Measurements from ENCODE around the gene CDC42EP1. TPM values are rescaled to one million over a fixed set of nuclear protein-coding genes. Genes with fewer than 3 reads are reported as not detected.

CDC42EP1 gene
- total RNA-seq, 2 experiments from 2014 or later: 0.83 to 0.87 TPM

DNA sequence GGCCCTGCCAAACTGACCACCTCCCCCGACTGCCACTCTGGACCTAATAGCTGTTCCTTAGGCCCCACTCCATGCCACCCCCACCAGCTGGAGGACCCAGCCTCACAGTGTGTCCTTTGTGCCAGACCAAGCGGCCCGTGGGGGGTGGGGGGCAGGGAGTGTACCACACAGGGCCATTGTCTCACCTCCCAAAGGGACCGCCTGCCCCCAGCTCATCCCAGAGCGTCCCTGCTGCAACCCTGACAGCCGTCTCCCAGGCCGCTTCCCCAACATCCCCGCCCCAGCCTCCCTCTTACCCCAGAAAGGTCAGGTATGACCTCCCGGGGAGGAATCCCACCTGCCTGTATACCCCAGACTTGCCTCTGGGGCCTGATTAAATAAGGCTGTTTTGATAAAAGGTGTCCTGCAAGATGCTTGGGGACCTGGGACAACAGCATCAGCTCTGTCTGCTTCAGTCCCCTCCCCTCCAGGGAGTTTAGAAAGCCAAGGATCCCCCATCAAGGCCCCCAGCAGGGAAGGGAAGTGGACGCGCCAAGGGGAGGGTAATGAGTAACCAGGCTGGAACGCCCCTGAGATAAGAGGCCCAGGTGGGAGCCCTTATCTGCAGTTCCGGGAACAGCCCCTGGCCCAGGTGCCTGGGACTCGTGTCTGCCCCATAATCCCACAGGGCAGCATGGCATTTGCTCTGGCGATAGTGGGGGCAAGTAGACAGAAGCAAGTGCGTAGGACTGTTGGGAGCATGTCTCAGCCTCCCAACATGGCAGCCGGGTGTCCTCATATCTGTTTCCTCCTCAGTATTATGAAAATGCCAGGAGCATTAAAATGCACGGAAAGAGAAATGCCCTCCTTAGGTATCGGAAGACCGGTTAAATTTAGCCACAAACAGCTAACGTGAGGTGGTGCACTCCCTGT lies 9.0 kb downstream of the CDC42EP1 start:
- CTCF ChIA-PET: interaction anchor here (0.6 to 10.2 kb wide), 7 partner anchors 8 to 63 kb away, joined by 3 to 302 read pairs (median 8); no protein-coding TSS in a partner anchor
- no peak for DNase-seq
- ATAC-seq: no peak
- POLR2A ChIA-PET: interaction anchor here (0.5 kb wide), 1 partner anchor 20 kb away, joined by 5 read pairs; no protein-coding TSS in a partner anchor
- intact Hi-C loops (cut with DNase I, micrococcal nuclease): no loop called here
- H3K9me3 Mint-ChIP-seq (ENCODE audit: low read depth): no peaks in the 10 kb centered on the region
- no peaks in the 10 kb centered on the region for H3K36me3 Mint-ChIP-seq (ENCODE audit: low read depth)
- no peak overlapping the region for H3K4me3 Mint-ChIP-seq
- peaks cover 2% of the 10 kb centered on the region for H3K27me3 Mint-ChIP-seq
- peaks cover 21% of the 10 kb centered on the region for H3K4me1 Mint-ChIP-seq
- no peak overlapping the region for H3K27ac Mint-ChIP-seq

DNA sequence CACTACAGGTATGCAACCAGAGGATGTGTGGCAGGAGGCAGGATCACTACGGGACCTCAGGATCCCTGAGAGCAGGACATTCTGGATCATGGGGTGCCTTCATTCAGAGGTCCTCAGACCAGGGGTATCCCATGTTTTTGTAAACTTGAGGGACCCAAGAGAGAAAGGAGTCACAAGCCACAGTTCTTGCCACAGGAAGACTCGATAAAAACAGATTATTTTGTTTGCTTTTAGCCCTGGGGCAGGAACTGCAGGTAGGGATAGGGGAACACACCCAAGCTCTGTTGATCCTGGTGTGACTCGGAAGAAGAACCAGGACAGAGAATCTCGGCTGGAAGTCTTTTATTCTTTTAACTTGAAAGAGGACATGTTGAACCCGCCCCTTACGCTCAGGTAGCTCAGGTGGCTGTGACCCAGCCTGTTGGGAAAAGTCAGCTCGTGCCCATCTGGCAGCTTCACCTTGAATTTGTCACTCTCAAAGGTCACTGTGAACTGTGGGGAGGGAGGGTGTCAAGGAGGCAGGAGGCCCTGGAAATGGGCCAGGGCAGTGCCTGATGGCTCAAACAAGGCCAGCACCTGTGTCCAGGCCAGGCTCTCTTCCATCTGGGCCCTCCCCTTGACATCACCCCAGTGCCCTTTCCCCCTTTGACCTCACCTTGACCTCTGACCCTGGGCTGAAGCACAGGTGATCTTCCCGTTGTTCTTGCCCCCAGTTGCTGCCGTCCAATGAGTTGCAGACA lies 9.8 kb downstream of the CDC42EP1 start:
- no peak for ATAC-seq
- Mint-ChIP-seq H3K4me3 (no peak overlapping the region), H3K27ac (no peak overlapping the region), H3K27me3 (peaks cover 2% of the 10 kb centered on the region), H3K9me3 (ENCODE audit: low read depth) (no peaks in the 10 kb centered on the region), H3K4me1 (peaks cover 21% of the 10 kb centered on the region), H3K36me3 (ENCODE audit: low read depth) (no peaks in the 10 kb centered on the region)
- no peak for DNase-seq
- POLR2A ChIA-PET: no interaction called here
- CTCF ChIA-PET: interaction anchor here (1.1 to 10.2 kb wide), 4 partner anchors 8 to 50 kb away, joined by 4 to 302 read pairs (median 42); partner anchors contain the start of gene CARD10
- intact Hi-C loops (cut with DNase I, micrococcal nuclease): no loop called here

DNA sequence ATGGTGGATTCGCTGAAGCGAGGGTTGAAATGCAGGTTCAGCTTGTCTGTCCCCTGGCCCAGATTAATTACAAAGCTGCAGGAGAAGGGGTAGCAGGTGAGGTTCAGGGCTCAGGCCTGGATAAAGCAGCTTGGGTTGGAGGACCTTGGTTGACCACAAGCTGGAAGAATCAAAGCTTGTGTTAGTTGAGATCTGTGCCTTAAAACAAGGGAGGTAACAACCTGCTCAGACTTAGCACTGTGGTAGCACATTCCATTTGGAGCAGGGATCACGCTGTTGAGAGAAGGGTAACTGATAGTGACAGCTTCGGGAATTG lies 10.3 kb downstream of the CDC42EP1 start:
- intact Hi-C loops (cut with DNase I, micrococcal nuclease): no loop called here
- Mint-ChIP-seq H3K4me3 (no peak overlapping the region), H3K27me3 (peaks cover 2% of the 10 kb centered on the region), H3K36me3 (ENCODE audit: low read depth) (no peaks in the 10 kb centered on the region), H3K27ac (no peak overlapping the region), H3K4me1 (peaks cover 21% of the 10 kb centered on the region), H3K9me3 (ENCODE audit: low read depth) (no peaks in the 10 kb centered on the region)
- DNase-seq (no peak), ATAC-seq (no peak)
- ChIA-PET POLR2A (no interaction called here), CTCF (interaction anchor here (1.1 to 10.2 kb wide), 4 partner anchors 9 to 51 kb away, joined by 4 to 302 read pairs (median 42); partner anchors contain the start of gene CARD10)

DNA sequence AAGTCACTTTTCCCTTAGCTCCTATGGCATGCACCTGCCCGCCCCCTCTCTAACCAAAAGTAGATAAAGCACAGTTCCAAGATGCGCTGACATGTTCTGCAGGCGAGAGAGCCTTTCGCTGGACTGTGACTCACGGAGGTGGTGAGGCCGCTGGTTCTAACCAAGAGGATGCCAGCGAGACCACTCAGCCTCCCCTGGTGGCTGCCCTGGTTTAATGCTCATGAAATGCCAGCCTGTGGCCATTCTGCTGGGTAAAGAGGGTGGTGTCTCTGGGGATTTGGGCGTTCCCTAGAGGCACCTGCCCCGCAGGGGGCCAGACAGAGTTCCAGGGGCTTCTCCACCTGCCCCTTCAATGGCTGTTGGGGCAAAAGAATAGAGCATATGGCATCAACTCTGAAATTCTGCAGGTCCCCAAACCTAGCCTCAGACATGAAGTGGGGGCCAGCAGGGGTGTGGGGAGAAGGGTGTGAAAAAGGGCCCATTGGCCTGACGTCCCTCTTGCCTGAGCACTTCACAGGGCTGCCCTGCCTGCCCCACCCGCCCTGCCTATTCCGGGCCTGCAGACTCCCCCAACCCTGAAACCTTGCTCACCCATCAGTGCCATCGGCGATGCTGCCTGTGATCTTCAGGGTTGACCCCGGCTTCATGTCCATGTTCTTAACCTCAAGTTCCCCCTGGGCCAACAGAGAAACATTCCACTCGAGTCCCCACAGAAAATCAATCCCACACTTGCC lies 11.1 kb downstream of the CDC42EP1 start:
- H3K4me1 Mint-ChIP-seq: peaks cover 13% of the 10 kb centered on the region
- no peak overlapping the region for H3K4me3 Mint-ChIP-seq
- H3K27ac Mint-ChIP-seq: no peak overlapping the region
- intact Hi-C loops (cut with DNase I, micrococcal nuclease): no loop called here
- DNase-seq (no peak), ATAC-seq (no peak)
- ChIA-PET POLR2A (no interaction called here), CTCF (interaction anchor here (1.1 to 6.6 kb wide), 2 partner anchors 19 to 51 kb away, joined by 4 to 79 read pairs; partner anchors contain the start of gene CARD10)
- no peaks in the 10 kb centered on the region for H3K36me3 Mint-ChIP-seq (ENCODE audit: low read depth)
- H3K27me3 Mint-ChIP-seq: no peaks in the 10 kb centered on the region
- H3K9me3 Mint-ChIP-seq (ENCODE audit: low read depth): no peaks in the 10 kb centered on the region

DNA sequence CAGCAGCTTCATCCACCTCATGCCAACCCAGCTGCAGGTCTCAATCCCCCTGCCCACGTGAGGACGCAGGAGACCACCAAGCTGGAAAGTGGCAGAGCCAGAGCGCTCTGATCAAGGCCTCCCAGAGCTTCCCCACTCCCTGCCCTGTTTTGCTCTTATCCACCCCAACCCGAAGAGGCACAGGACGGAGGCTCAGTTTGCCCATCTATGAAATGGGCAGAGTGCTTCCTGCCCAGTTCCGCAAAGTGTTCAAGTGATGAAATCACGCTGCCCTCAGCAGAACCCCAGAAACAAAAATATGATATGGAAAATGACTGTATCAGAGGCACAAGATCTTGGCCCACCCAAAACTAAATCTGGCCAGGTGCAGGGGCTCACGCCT lies 11.7 kb downstream of the CDC42EP1 start:
- ATAC-seq (no peak), DNase-seq (no peak)
- ChIA-PET CTCF (interaction anchor here (1.8 kb wide), 1 partner anchor 32 kb away, joined by 4 read pairs; no protein-coding TSS in a partner anchor), POLR2A (no interaction called here)
- no peaks in the 10 kb centered on the region for H3K27me3 Mint-ChIP-seq
- no peak overlapping the region for H3K27ac Mint-ChIP-seq
- H3K36me3 Mint-ChIP-seq (ENCODE audit: low read depth): no peaks in the 10 kb centered on the region
- no peak overlapping the region for H3K4me3 Mint-ChIP-seq
- H3K9me3 Mint-ChIP-seq (ENCODE audit: low read depth): no peaks in the 10 kb centered on the region
- H3K4me1 Mint-ChIP-seq: peaks cover 8% of the 10 kb centered on the region
- intact Hi-C loops (cut with DNase I, micrococcal nuclease): no loop called here

DNA sequence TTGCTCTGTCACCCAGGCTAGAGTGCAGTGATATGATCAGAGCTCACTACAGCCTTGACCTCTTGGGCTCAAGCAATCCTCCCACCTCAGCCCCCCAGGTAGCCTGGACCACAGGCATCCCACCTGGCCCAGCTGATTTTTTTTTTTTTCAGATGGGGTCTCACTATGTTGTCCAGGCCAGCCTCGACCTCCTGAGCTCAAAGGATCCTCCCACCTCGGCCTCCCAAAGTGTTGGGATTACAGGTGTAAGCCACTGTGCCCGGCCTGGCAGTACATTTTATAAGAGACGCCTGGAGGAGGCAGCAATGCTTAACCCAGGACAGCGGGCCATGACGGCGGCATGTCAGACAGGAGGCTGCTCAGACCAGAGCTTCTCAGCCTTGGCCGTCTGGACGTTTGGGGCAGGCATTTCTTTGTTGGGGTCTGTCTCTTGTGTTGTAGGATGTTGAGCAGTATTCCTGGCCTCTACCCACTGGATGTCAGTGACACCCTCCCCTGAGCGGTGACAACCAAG lies 15.3 kb downstream of the CDC42EP1 start:
- ATAC-seq (no peak), DNase-seq (no peak)
- ChIA-PET POLR2A (no interaction called here), CTCF (interaction anchor here (0.9 to 1.7 kb wide), 6 partner anchors 8 to 36 kb away, joined by 3 to 5 read pairs (median 3); no protein-coding TSS in a partner anchor)
- Mint-ChIP-seq H3K4me1 (peaks cover 9% of the 10 kb centered on the region), H3K27me3 (no peaks in the 10 kb centered on the region), H3K36me3 (ENCODE audit: low read depth) (no peaks in the 10 kb centered on the region), H3K4me3 (no peak overlapping the region), H3K27ac (no peak overlapping the region), H3K9me3 (ENCODE audit: low read depth) (no peaks in the 10 kb centered on the region)
- intact Hi-C loops (cut with DNase I, micrococcal nuclease): no loop called here

DNA sequence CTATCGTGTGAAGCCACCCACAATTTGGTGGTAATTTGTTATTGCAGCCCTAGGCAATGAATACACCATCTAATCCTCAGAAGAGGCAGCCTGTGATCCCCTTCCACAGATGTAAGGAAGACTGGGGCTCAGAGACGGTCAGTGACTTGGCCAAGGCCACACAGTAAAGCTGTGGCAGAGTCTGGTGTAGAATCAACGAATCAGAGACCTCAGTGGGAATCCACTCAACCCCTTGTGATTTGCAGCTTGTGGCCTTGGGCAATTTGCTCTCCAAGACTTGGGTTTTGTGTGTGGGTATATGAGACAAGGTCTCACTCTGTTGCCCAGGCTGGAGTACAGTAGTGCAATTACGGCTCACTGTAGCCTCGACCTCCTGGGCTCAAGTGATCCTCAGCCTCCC lies 17.7 kb downstream of the CDC42EP1 start:
- Mint-ChIP-seq H3K4me1 (peaks cover 12% of the 10 kb centered on the region), H3K9me3 (ENCODE audit: low read depth) (no peaks in the 10 kb centered on the region), H3K36me3 (ENCODE audit: low read depth) (no peaks in the 10 kb centered on the region), H3K4me3 (no peak overlapping the region), H3K27me3 (no peaks in the 10 kb centered on the region), H3K27ac (no peak overlapping the region)
- ATAC-seq: no peak
- intact Hi-C loops (cut with DNase I, micrococcal nuclease): no loop called here
- DNase-seq: no peak
- CTCF ChIA-PET: interaction anchor here (0.6 to 5.2 kb wide), 3 partner anchors 11 to 26 kb away, joined by 4 to 32 read pairs (median 18); no protein-coding TSS in a partner anchor
- POLR2A ChIA-PET: no interaction called here

DNA sequence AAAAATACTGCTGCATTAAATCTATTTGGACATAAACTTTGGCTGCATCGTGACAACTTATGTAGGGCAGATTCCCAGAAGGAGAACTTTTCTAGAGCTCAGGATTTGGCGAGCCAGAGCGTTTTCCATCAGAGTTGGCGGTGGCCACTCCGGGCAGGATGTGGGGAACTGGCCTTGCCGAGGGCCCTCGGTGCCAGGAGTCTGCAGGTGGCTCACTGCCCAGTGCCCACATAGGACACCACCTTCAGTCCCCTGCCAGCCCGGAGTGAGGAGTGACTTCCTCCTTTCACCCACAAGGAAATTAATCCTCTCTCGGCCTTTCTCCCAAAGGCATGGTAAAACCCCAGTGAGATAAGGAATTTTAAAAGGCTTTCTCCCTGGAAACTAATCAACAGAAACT lies 21.2 kb downstream of the CDC42EP1 start:
- Mint-ChIP-seq H3K27me3 (no peaks in the 10 kb centered on the region), H3K4me3 (no peak overlapping the region), H3K4me1 (peaks cover 12% of the 10 kb centered on the region), H3K27ac (no peak overlapping the region), H3K36me3 (ENCODE audit: low read depth) (no peaks in the 10 kb centered on the region), H3K9me3 (ENCODE audit: low read depth) (no peaks in the 10 kb centered on the region)
- ChIA-PET POLR2A (no interaction called here), CTCF (interaction anchor here (1.7 to 5.2 kb wide), 2 partner anchors 11 to 15 kb away, joined by 9 to 32 read pairs; no protein-coding TSS in a partner anchor)
- no peak for DNase-seq
- intact Hi-C loops (cut with DNase I, micrococcal nuclease): no loop called here
- ATAC-seq: no peak

DNA sequence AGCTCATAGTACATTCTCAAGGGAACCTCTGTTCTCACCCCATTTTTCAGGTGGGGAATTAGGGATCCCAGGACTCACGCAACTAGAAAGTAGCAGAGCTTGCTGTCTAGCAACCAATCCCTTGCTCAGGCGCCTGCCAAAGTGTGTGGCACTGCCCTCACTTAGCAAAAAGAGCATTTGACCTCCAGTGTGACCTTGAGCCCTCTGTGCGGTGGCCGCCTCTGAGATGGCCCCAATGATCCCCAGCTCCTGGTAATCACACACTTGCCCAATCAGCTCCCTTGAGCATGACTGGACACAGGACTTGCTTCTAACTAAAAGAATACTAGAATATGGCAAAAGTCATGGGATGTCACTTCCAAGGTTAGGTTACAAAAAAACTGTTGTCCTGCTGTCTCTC lies 22.2 kb downstream of the CDC42EP1 start:
- ChIA-PET POLR2A (interaction anchor here (0.6 kb wide), 1 partner anchor 15 kb away, joined by 3 read pairs; no protein-coding TSS in a partner anchor), CTCF (interaction anchor here (0.6 to 1.7 kb wide), 2 partner anchors 9 to 10 kb away, joined by 4 to 9 read pairs; no protein-coding TSS in a partner anchor)
- no peak overlapping the region for H3K27ac Mint-ChIP-seq
- H3K9me3 Mint-ChIP-seq (ENCODE audit: low read depth): no peaks in the 10 kb centered on the region
- DNase-seq: no peak
- no peak for ATAC-seq
- intact Hi-C loops (cut with DNase I, micrococcal nuclease): no loop called here
- peaks cover 12% of the 10 kb centered on the region for H3K4me1 Mint-ChIP-seq
- H3K36me3 Mint-ChIP-seq (ENCODE audit: low read depth): no peaks in the 10 kb centered on the region
- H3K27me3 Mint-ChIP-seq: no peaks in the 10 kb centered on the region
- H3K4me3 Mint-ChIP-seq: no peak overlapping the region

DNA sequence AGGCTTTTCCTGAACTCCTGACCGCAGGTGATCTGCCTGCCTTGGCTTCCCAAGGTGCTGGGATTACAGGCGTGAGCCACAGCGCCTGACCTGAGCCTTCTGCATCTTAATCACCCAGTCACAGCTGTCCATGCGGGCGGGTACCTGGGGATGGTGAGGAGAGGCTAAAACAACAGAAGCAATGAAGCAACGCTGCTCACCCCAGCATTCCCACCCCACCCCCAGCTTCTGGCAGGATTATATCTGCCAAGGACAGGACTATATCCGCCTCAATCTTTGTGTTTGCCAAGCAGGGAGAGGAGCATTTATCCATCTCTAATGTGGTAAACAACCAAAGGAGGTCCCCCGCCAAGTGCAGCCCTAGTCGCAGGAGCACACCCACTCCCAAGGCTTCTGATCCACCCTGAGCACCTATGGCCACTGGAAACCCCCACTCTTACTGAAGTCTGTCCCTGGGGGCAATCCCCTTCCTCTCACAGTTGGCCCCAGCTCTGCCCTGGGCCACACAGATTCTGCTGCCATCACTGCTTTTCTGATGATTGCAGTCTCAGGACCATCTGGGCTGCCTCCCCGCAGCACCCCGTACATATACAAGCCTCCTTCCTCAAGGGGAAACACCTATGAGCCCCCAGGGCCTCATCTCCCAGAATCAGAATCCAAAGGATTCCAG lies 28.4 kb downstream of the CDC42EP1 start:
- ChIA-PET POLR2A (no interaction called here), CTCF (interaction anchor here (1.3 to 4.9 kb wide), 4 partner anchors 15 to 49 kb away, joined by 4 to 79 read pairs (median 66); no protein-coding TSS in a partner anchor)
- Mint-ChIP-seq H3K4me1 (peaks cover 10% of the 10 kb centered on the region), H3K9me3 (ENCODE audit: low read depth) (no peaks in the 10 kb centered on the region), H3K27ac (no peak overlapping the region), H3K27me3 (no peaks in the 10 kb centered on the region), H3K4me3 (no peak overlapping the region), H3K36me3 (ENCODE audit: low read depth) (no peaks in the 10 kb centered on the region)
- intact Hi-C loops (cut with DNase I, micrococcal nuclease): no loop called here
- no peak for DNase-seq
- no peak for ATAC-seq

Data from activated CD4-positive, alpha-beta T cell treated with anti-CD3 and anti-CD28 coated beads for 36 hours (primary cell).